ENCODE measurements around the gene KCNJ6.
"Not testable (repeated sequence)": the region's sequence is repeated elsewhere in the genome, so short reads cannot be mapped to it uniquely, and the experiment has no call there.

The KCNJ6 gene

DNA sequence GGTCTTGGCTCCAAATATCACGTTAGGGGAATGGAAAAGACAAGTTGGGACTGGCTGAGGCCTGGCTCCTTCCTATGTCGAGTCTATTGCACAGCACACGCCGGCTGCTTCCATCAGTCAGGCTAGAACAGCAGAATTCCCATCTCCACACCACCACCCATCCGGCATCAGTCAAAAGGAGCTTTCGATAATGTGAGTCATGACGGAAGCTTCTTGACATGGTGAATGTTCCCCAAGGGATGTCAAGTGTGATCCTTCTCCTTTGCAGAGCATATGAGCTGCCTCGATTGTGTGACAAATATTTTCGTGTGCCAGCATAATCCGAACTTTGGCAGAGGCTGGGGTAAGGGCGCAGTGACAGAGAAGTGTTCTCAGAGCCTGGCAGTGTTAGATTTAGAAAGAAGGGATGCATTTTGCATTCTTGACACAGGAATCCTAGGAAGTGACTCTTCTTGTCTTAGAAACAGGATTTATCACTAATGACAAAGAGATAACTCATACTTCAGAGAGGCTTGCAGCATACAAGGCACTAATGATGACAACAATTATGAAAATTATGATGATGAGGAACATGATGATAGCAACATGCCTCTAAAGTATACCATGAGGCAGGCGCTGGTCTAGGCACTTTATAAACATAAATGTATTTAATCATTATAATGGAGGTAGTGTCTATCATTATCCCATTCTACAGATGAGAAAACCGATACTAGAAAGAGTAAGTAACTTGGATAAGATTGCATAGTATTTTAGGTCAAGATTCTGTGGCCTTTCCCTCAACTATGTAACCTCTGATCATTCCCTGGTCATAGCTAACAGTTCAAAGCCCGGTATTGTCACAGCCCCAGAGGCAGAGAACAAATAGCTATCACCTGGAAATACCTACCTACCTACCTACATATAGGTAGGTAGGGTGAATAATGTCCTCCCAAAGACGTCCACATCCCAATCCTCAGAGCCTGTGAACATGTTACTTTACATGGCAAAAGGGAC is 135.0 kb downstream of the KCNJ6 start:
- in situ Hi-C loops (cut with MboI; ENCODE audit: low sequenced_read_pairs) = no loop called here

GRCh38 chr21:37771181-37771580 is 145.1 kb downstream of the KCNJ6 start:
- in situ Hi-C loops (cut with MboI; ENCODE audit: low sequenced_read_pairs) = no loop called here

DNA sequence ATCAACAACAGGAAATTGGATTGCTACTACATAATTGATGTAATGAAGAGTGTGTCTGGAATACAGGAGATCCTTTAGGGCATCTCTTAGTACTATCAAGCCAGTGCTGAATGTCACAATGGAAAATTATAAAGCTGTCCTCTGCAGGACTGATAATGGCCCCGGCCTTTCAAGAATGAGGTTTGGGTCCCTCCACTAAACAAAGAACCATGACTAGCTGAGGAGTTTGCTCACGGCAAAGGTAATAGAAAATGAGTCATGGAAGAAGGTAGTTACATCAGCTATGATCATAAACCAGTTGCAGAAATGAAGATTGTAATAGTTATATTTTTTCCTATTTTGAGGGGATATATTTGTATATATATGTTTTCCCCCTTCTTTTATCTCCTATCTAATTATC is 145.8 kb downstream of the KCNJ6 start:
- in situ Hi-C loops (cut with MboI; ENCODE audit: low sequenced_read_pairs) = no loop called here

DNA sequence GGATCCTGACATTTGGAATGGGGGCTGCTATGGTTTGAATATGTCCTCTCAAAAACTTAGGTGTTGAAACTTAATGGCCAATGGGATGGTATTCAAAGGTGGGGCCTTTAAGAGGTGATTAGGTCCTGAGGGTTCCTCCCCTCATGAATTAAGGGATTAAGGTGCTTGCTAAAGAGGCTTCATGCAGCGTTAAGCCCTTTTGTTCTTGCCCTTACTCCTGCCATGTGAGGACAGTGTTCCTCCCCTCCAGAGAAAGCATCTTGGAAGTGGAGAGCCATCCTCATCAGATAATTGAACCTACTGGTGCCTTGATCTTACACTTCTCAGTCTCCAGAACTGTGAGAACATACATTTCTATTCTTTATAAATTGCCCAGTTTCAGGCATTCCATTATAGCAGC is 146.6 kb downstream of the KCNJ6 start:
- in situ Hi-C loops (cut with MboI; ENCODE audit: low sequenced_read_pairs) = no loop called here

- in situ Hi-C loops (cut with MboI; ENCODE audit: low sequenced_read_pairs) = no loop called here
Observed at GRCh38 chr21:37767984-37768383, 148.3 kb downstream of the KCNJ6 start.

- in situ Hi-C loops (cut with MboI; ENCODE audit: low sequenced_read_pairs) = no loop called here
Observed at GRCh38 chr21:37766129-37766528, 150.1 kb downstream of the KCNJ6 start.

DNA sequence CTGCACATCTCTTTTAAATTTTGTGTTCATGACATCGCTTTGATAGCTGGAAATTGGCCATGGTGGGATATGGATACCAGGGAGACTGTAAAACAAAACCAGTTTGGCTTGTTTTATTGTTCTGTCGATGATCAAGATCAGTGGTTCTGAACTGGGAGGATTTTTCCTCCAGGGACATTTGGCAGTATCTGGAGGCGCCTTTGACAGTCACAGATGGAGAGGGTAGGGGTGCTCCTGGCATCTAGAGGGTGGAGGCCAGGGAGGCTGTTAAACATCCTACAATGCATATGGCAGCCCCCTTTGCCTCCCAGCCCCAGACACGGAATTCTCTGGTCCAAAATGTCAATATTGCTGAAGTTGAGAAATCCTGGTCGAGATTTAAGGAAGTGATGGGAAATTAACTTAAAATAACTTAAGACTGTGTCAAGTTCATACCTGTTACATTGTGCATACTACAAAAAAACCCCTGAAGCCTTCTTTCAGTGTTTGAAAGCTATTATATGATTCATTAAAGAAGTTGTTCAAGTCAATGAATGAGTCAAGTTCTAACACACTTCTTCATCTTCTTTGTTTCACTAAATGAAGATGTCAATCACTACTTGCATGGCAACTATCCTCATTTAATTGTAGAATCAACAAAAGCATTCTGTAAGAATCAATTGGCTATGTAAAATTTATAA is 150.9 kb downstream of the KCNJ6 start:
- in situ Hi-C loops (cut with MboI; ENCODE audit: low sequenced_read_pairs) = no loop called here

DNA sequence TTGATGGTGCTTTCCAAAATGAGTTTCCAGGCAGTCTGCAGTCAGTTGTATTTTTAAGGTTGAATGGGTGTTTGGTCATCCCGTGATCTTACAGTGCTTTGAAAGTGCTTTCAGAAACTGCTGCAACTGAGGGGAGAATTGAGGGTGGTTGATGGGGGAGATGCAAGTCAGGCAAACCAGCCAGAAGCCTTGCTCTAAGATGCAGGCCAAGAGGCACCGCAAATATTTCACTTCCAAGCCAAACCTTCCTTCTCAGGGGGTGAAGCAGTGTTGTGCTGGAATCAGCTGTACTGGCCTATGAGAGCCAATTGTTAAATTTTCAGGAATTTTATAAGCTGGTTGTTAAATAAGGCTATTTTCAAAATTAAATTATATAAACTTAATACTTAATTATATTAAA is 151.6 kb downstream of the KCNJ6 start:
- in situ Hi-C loops (cut with MboI; ENCODE audit: low sequenced_read_pairs) = no loop called here

GRCh38 chr21:37763298-37763697 is 153.0 kb downstream of the KCNJ6 start:
- in situ Hi-C loops (cut with MboI; ENCODE audit: low sequenced_read_pairs) = no loop called here

DNA sequence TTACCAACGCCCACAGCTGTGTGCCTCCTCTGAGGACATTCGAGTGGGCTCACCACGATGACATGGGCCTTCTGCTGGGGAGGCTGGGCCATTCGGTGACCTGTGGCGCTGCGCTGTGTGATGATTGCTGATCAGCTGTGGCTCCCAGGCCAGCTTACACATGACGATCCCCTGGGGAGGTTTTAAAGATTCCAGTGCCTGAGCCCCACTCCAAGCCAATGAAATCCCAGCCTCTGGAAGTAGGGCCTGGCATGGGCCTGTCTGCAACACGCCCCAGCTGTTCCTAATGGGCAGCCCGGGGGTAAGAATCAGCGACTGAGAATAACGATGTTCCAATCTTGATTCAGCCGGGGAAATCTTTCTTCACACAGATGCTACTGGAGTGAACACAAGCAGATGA is 153.7 kb downstream of the KCNJ6 start:
- in situ Hi-C loops (cut with MboI; ENCODE audit: low sequenced_read_pairs) = no loop called here

GRCh38 chr21:37761406-37761805 is 154.9 kb downstream of the KCNJ6 start:
- in situ Hi-C loops (cut with MboI; ENCODE audit: low sequenced_read_pairs) = not testable (repeated sequence)

- in situ Hi-C loops (cut with MboI; ENCODE audit: low sequenced_read_pairs) = no loop called here
Observed at GRCh38 chr21:37759777-37760176, 156.5 kb downstream of the KCNJ6 start.

DNA sequence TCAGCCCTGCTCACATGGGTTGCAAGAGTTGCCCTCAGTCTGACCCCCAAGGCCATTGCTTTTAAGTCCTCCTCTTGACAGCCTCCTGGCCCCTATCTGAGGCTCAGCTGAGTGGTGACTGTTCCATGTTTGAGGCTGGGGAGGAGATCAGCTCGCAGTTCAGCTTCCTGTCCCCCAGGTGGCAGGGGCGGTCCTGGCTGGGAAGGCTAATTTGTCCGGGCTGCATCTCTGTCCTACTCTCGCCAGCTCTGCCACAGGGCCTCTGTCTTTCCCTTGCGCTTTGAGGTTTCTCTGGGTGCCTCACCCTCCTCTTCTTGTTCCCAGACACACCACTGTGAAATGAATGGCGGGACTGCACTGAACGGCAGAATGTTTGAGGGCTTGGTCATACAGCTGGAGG is 157.3 kb downstream of the KCNJ6 start:
- in situ Hi-C loops (cut with MboI; ENCODE audit: low sequenced_read_pairs) = no loop called here

GRCh38 chr21:37757606-37758376 is 158.5 kb downstream of the KCNJ6 start:
- in situ Hi-C loops (cut with MboI; ENCODE audit: low sequenced_read_pairs) = no loop called here

DNA sequence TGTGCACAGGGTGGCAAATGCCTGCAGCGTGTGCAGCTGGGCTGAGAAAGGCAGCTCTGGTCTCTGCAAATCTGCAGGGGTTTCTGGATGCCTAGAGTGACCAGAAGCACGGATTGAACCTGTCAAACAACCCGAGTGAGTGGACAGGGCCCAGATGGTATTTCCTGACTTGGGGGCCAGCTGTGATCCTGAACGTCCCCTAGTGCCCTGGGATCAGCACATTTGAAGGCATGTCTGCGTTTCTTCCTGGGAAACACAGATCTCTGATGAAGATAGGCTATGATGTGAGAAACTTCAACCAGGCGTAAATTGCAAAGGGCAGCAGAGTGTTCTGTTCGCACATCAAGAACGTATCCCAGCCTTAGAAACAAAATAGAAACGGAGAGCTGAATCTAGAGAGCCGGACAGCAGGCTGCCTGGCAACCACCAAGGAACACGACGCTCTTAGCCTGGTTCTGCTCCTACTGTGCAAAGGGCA is 163.1 kb downstream of the KCNJ6 start:
- in situ Hi-C loops (cut with MboI; ENCODE audit: low sequenced_read_pairs) = no loop called here

GRCh38 chr21:37751268-37751975 is 164.8 kb downstream of the KCNJ6 start:
- in situ Hi-C loops (cut with MboI; ENCODE audit: low sequenced_read_pairs) = no loop called here

- in situ Hi-C loops (cut with MboI; ENCODE audit: low sequenced_read_pairs) = no loop called here
Observed at GRCh38 chr21:37749132-37749531, 167.1 kb downstream of the KCNJ6 start.

DNA sequence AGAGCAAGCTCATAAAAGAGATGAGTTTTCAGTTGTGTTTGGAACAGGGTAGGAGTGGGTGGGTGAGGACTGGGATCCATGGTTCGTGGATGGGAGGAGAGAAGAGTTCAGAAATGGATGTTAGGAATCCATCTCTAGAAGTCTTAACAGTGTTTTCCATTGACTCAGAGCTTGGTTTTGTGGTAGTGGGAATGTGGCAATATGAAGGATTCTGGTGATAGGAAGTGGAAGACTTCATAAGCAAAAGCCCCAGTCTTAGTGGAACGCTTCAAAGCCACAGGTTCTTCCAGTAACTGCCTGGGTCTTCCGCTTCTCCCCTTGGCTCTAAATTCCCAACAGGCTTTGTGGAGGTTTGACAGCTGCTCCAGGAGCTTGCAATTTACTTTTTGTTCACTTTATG is 167.9 kb downstream of the KCNJ6 start:
- in situ Hi-C loops (cut with MboI; ENCODE audit: low sequenced_read_pairs) = no loop called here

- in situ Hi-C loops (cut with MboI; ENCODE audit: low sequenced_read_pairs) = no loop called here
Observed at GRCh38 chr21:37746849-37747248, 169.4 kb downstream of the KCNJ6 start.

GRCh38 chr21:37744551-37744950 is 171.7 kb downstream of the KCNJ6 start:
- in situ Hi-C loops (cut with MboI; ENCODE audit: low sequenced_read_pairs) = no loop called here

DNA sequence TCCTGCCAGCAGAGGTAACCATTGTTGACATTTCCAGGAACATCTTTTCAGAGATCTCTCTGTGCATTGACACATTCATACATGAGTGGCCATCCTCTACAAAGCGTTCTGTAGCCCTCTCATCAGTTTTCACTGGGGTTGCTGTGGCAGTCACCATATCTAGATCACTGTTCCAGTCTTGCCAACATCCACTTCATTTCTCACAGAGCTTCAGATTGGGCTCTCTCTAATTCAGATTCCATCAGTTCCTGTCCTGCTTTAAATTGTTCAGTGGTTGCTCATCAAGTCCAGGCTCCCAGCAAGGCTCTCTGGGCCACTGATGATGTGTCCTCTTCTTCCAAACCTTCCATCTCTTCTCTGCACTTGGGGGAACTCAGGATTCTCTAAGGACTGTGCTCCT is 173.7 kb downstream of the KCNJ6 start:
- in situ Hi-C loops (cut with MboI; ENCODE audit: low sequenced_read_pairs) = no loop called here

All from HL-60/S4 (cell line).